H9 (cell line): Measurements from ENCODE around the gene DNASE1L1. TPM values are rescaled to one million over a fixed set of nuclear protein-coding genes. Genes with fewer than 3 reads are reported as not detected.
A peak's percentile ranks its signal among the peaks of the same experiment; 100 is the strongest.

Source experiments
- DNase-seq: peaks from one replicate; pipeline ENCODE4 v3.0.0-alpha.2; 2017
- H2AFZ ChIP-seq: one replicate; pipeline ENCODE4 v1.6.1; 2013; ENCODE audit warnings: mild to moderate bottlenecking, low read length, control low read depth, moderate library complexity
- H2AK5ac ChIP-seq: 2 replicates; pipeline ENCODE4 v1.6.1; 2013; ENCODE audit warnings: low read length, control low read depth, mixed read lengths; ENCODE audit not compliant: insufficient read length
- H2BK120ac ChIP-seq: one replicate; pipeline ENCODE4 v1.6.1; 2013; ENCODE audit warnings: low read depth, mild to moderate bottlenecking, low read length, control low read depth, inconsistent platforms; ENCODE audit not compliant: poor library complexity, severe bottlenecking
- H2BK12ac ChIP-seq: 2 replicates; pipeline ENCODE4 v1.6.1; 2013; ENCODE audit warnings: low read length, control low read depth, mixed read lengths, low read depth; ENCODE audit not compliant: insufficient read length
- H2BK15ac ChIP-seq: 2 replicates; pipeline ENCODE4 v1.6.1; 2013; ENCODE audit warnings: low read depth, low read length, control low read depth
- H2BK20ac ChIP-seq: one replicate; pipeline ENCODE4 v1.6.1; 2013; ENCODE audit warnings: low read depth, mild to moderate bottlenecking, low read length, control low read depth, inconsistent platforms; ENCODE audit not compliant: poor library complexity, severe bottlenecking
- H2BK5ac ChIP-seq: 2 replicates; pipeline ENCODE4 v1.6.1; 2013; ENCODE audit warnings: low read length, control low read depth, mixed read lengths; ENCODE audit not compliant: insufficient read length
- H3K14ac ChIP-seq: 2 replicates; pipeline ENCODE4 v1.6.1; 2013; ENCODE audit warnings: low read length, control low read depth; ENCODE audit not compliant: insufficient read depth
- H3K18ac ChIP-seq: 2 replicates; pipeline ENCODE4 v1.6.1; 2013; ENCODE audit warnings: low read depth, mild to moderate bottlenecking, mixed read lengths, low read length, control low read depth; ENCODE audit not compliant: insufficient read length
- H3K23ac ChIP-seq: 2 replicates; pipeline ENCODE4 v1.6.1; 2013; ENCODE audit warnings: low read length, control low read depth, mixed read lengths, low read depth; ENCODE audit not compliant: insufficient read length
- H3K23me2 ChIP-seq: 2 replicates; pipeline ENCODE4 v1.6.1; 2013; ENCODE audit warnings: low read depth, mild to moderate bottlenecking, mixed read lengths, low read length, control low read depth; ENCODE audit not compliant: insufficient read length, poor library complexity, severe bottlenecking
- H3K27ac ChIP-seq: 2 replicates; pipeline ENCODE4 v1.5.1; 2013; ENCODE audit warnings: low read length, control low read depth, mixed read lengths, low read depth; ENCODE audit not compliant: insufficient read length
- H3K27me3 ChIP-seq: 2 replicates; pipeline ENCODE4 v1.6.1; 2013; ENCODE audit warnings: low read length, control low read depth, inconsistent platforms; ENCODE audit not compliant: insufficient read depth
- H3K4ac ChIP-seq: 2 replicates; pipeline ENCODE4 v1.6.1; 2013; ENCODE audit warnings: low read depth, mild to moderate bottlenecking, control low read depth, inconsistent platforms, low read length, moderate library complexity
- H3K4me1 ChIP-seq: 2 replicates; pipeline ENCODE4 v1.6.1; 2013; ENCODE audit warnings: low read length, control low read depth, inconsistent platforms; ENCODE audit not compliant: insufficient read depth
- H3K4me2 ChIP-seq: 2 replicates; pipeline ENCODE4 v1.6.1; 2013; ENCODE audit warnings: low read length, control low read depth, mixed read lengths; ENCODE audit not compliant: insufficient read length, insufficient read depth
- H3K56ac ChIP-seq: 2 replicates; pipeline ENCODE4 v1.6.1; 2013; ENCODE audit warnings: low read depth, mild to moderate bottlenecking, mixed read lengths, low read length, control low read depth; ENCODE audit not compliant: insufficient read length
- H3K79me1 ChIP-seq: 2 replicates; pipeline ENCODE4 v1.6.1; 2013; ENCODE audit warnings: low read depth, mild to moderate bottlenecking, moderate library complexity, low read length, control low read depth, inconsistent platforms; ENCODE audit not compliant: insufficient read depth, poor library complexity, severe bottlenecking
- H3K79me2 ChIP-seq: 2 replicates; pipeline ENCODE4 v1.6.1; 2013; ENCODE audit warnings: low read length, control low read depth, inconsistent platforms; ENCODE audit not compliant: insufficient read depth
- H3K9ac ChIP-seq: 2 replicates; pipeline ENCODE4 v1.6.1; 2013; ENCODE audit warnings: low read length, control low read depth, mixed read lengths; ENCODE audit not compliant: insufficient read length; ENCODE audit errors: extremely low read depth
- H3K9me3 ChIP-seq: one replicate; pipeline ENCODE4 v1.6.1; 2013; ENCODE audit warnings: low read depth, low read length, inconsistent platforms; ENCODE audit not compliant: control insufficient read depth
- H3T11ph ChIP-seq: one replicate; pipeline ENCODE4 v1.6.1; 2013; ENCODE audit warnings: mild to moderate bottlenecking, low read length, control low read depth, inconsistent platforms
- H4K20me1 ChIP-seq: one replicate; pipeline ENCODE4 v1.6.1; 2013; ENCODE audit not compliant: control insufficient read depth, insufficient read length, insufficient read depth
- H4K5ac ChIP-seq: 2 replicates; pipeline ENCODE4 v1.6.1; 2013; ENCODE audit warnings: low read depth, mild to moderate bottlenecking, mixed read lengths, low read length, control low read depth; ENCODE audit not compliant: insufficient read length
- H4K8ac ChIP-seq: replicated peaks from 2 replicates; pipeline ENCODE4 v1.6.1; 2013; ENCODE audit warnings: low read length, control low read depth, mixed read lengths, low read depth; ENCODE audit not compliant: insufficient read length
- H4K91ac ChIP-seq: 2 replicates; pipeline ENCODE4 v1.6.1; 2013; ENCODE audit warnings: low read depth, mild to moderate bottlenecking, moderate library complexity, mixed read lengths, low read length, control low read depth; ENCODE audit not compliant: insufficient read length
- H3K27ac Mint-ChIP-seq, 3 experiments: 2 replicates in 2 of 3; 3 replicates in 1 of 3; pipeline ENCODE4 v1.8.0; 2020 to 2021; ENCODE audit warnings: mixed read lengths in 3 of 3, mild to moderate bottlenecking in 1 of 3, moderate library complexity in 1 of 3
- H3K27me3 Mint-ChIP-seq: 2 replicates; pipeline ENCODE4 v1.8.0; 2021; ENCODE audit warnings: low read depth, mild to moderate bottlenecking, moderate library complexity, mixed read lengths
- H3K36me3 Mint-ChIP-seq, 3 experiments: 2 replicates in 2 of 3; 3 replicates in 1 of 3; pipeline ENCODE4 v1.8.0; 2020 to 2021; ENCODE audit warnings: low read depth in 3 of 3, mixed read lengths in 3 of 3; ENCODE audit not compliant: insufficient read depth in 1 of 3
- H3K4me1 Mint-ChIP-seq, 2 experiments: 2 replicates each; pipeline ENCODE4 v1.8.0; 2020; ENCODE audit warnings: mixed read lengths in 2 of 2
- H3K4me3 Mint-ChIP-seq, 2 experiments: 2 replicates in 1 of 2; 3 replicates in 1 of 2; pipeline ENCODE4 v1.8.0; 2020 to 2021; ENCODE audit warnings: mild to moderate bottlenecking in 2 of 2, mixed read lengths in 2 of 2, moderate library complexity in 1 of 2
- H3K9me3 Mint-ChIP-seq, 2 experiments: 2 replicates in 1 of 2; 3 replicates in 1 of 2; pipeline ENCODE4 v1.8.0; 2020; ENCODE audit warnings: mild to moderate bottlenecking in 2 of 2, mixed read lengths in 2 of 2, moderate library complexity in 1 of 2
- CTCF ChIP-seq: fragments of 200-600 bp; sonication (generic); conservative IDR thresholded peaks from 3 replicates; pipeline ENCODE4 v1.8.0; 2021; ENCODE audit warnings: antibody characterized with exemption, mild to moderate bottlenecking
- WGBS: extraction: QIAGEN DNeasy Blood & Tissue Kit; methylation state at CpG from one replicate; pipeline ENCODE4 v1.1.7; 2013; ENCODE audit warnings: missing lambda C conversion rate, low lambda C conversion rate, mixed read lengths; ENCODE audit not compliant: insufficient read length; ENCODE audit errors: extremely low coverage; 5-methylcytosine and 5-hydroxymethylcytosine counted together
- total RNA-seq: library from RNA; stranded (reverse); gene quantifications from 2 replicates; pipeline ENCODE4 v1.2.1, GENCODE V29; 2021

Gene DNASE1L1
- total RNA-seq, 1 experiment from 2014 or later = 14.5 TPM

- Mint-ChIP-seq H3K4me1 (peaks cover 14 to 39% of the 10 kb centered on the region in 2 experiments), H3K36me3 (peaks cover 15 to 29% (median 24%) of the 10 kb centered on the region in 3 experiments), H3K27ac (peak within 1 kb of the TSS; percentile 96 to 100 (median 97)), H3K27me3 (no peaks in the 10 kb centered on the region), H3K9me3 (peaks cover 49 to 56% of the 10 kb centered on the region in 2 experiments), H3K4me3 (peak within 1 kb of the TSS; percentile 79 to 89)
- H3T11ph ChIP-seq = no peak within 1 kb of the TSS
- no peaks in the 10 kb centered on the region; the same call in 1 of the 2 replicates for H3K79me2 ChIP-seq
- no peak within 1 kb of the TSS for H4K8ac ChIP-seq
- H3K4ac ChIP-seq = peak within 1 kb of the TSS; percentile 49; the same call in 1 of the 2 replicates
- no peak within 1 kb of the TSS for H2AK5ac ChIP-seq
- peaks cover 9% of the 10 kb centered on the region for H3K23me2 ChIP-seq
- no peaks in the 10 kb centered on the region; the same call in 1 of the 2 replicates for H3K4me1 ChIP-seq
- H3K56ac ChIP-seq = no peak within 1 kb of the TSS
- peak; percentile 98 for DNase-seq
- H4K91ac ChIP-seq = peak within 1 kb of the TSS; percentile 58
- peak within 1 kb of the TSS; percentile 89 for H3K9ac ChIP-seq
- H4K5ac ChIP-seq = no peak within 1 kb of the TSS
- no peak within 1 kb of the TSS for H2BK120ac ChIP-seq
- H3K23ac ChIP-seq = no peak within 1 kb of the TSS
- H3K79me1 ChIP-seq = no peaks in the 10 kb centered on the region
- no peak within 1 kb of the TSS for H2AFZ ChIP-seq
- WGBS = no CpG with 5 or more reads among the region's 103 CpGs
- H2BK15ac ChIP-seq = 0 out of 2 replicates have a peak within 1 kb of the TSS, but pooled peaks have one; percentile 20
- peaks cover 12% of the 10 kb centered on the region for H3K9me3 ChIP-seq
- no peak within 1 kb of the TSS for H2BK12ac ChIP-seq
- H3K14ac ChIP-seq = peak within 1 kb of the TSS; percentile 92
- peak within 1 kb of the TSS; percentile 88 for H3K18ac ChIP-seq
- no peak for TF ChIP-seq CTCF
- H4K20me1 ChIP-seq = no peaks in the 10 kb centered on the region
- H2BK5ac ChIP-seq = no peak within 1 kb of the TSS
- no peak within 1 kb of the TSS for H3K27ac ChIP-seq
- H2BK20ac ChIP-seq = no peak within 1 kb of the TSS
- H3K4me2 ChIP-seq = peak within 1 kb of the TSS; percentile 77
- H3K27me3 ChIP-seq = no peaks in the 10 kb centered on the region
Measured at GRCh38 chrX:154378799-154379568, 30.1 kb downstream of the DNASE1L1 start, which contains the start of gene EMD. Gene EMD, plus strand, starts transcription at chrX:154379295. Its CDS starts 190 bp downstream, at chrX:154379485.
